GM12878 (cell line): ENCODE results near the gene MYO3B. TPM values are rescaled to one million over a fixed set of nuclear protein-coding genes. Genes with fewer than 3 reads are reported as not detected.

Experiments
- ATAC-seq: fragments of 200-7000 bp; cut with Tn5 transposase; 3 replicates; pipeline ENCODE4 v1.9.1; 2020; ENCODE audit warnings: mild to moderate bottlenecking, moderate library complexity
- BruUV-seq: library from RNA; stranded (reverse); fragments of 400-500 nt; replicated peaks from 2 replicates; lab custom pipeline; 2021; lab: Mats Ljungman, UMichigan
- CTCF ChIA-PET: fragments of 300-600 bp; sonication (Branson Sonifier 250); formaldehyde crosslinking; extraction: SDS; loops from one replicate; lab custom pipeline; 2021; ENCODE audit warnings: inconsistent platforms; lab: Yijun Ruan, JAX
- POLR2A ChIA-PET: fragments of 350-600 bp; formaldehyde crosslinking; extraction: SDS; loops from one replicate; lab custom pipeline; 2021; ENCODE audit warnings: inconsistent platforms; lab: Charles Lee
- RAD21 ChIA-PET: fragments of 300-600 bp; sonication (Branson Sonifier 250); formaldehyde crosslinking; loops from one replicate; lab custom pipeline; 2023; ENCODE audit warnings: antibody characterized with exemption; ENCODE audit not compliant: unreplicated experiment; lab: Charles Lee
- SMC1A ChIA-PET: fragments of 300-600 bp; sonication (Branson Sonifier 250); formaldehyde crosslinking; loops from one replicate; lab custom pipeline; 2023; ENCODE audit not compliant: unreplicated experiment, uncharacterized antibody; lab: Charles Lee
- DNase-seq: peaks from one replicate; pipeline ENCODE4 v3.0.0-alpha.2; 2011; ENCODE audit warnings: low read depth, low spot score
- FAIRE-seq: peaks from 3 replicates; lab custom pipeline; 2011; peaks lifted over from hg19 to GRCh38; lab: Jason Lieb, UNC
- H2AFZ ChIP-seq: 2 replicates; pipeline ENCODE4 v1.6.0; 2011; ENCODE audit warnings: low read depth, low read length, control low read depth; ENCODE audit not compliant: control insufficient read depth
- H3K27ac ChIP-seq: 2 replicates; pipeline ENCODE4 v1.5.1; 2011; ENCODE audit warnings: control low read depth; ENCODE audit not compliant: control insufficient read depth, insufficient read depth
- H3K27me3 ChIP-seq, 2 experiments: replicated peaks in 1 of 2; 2 replicates each; pipeline versions ENCODE4 v1.6.0 to v1.6.1; 2011; ENCODE audit warnings: low read length in 1 of 2; ENCODE audit not compliant: control insufficient read depth in 2 of 2, insufficient read depth in 2 of 2
- H3K36me3 ChIP-seq, 2 experiments: 2 replicates each; pipeline ENCODE4 v1.5.1; 2011; ENCODE audit warnings: low read length in 1 of 2; ENCODE audit not compliant: control insufficient read depth in 2 of 2, insufficient read depth in 2 of 2
- H3K4me1 ChIP-seq: 2 replicates; pipeline ENCODE4 v1.6.1; 2011; ENCODE audit warnings: mild to moderate bottlenecking, low read length, moderate library complexity, mixed read lengths; ENCODE audit not compliant: control insufficient read depth, insufficient read depth
- H3K4me2 ChIP-seq: 2 replicates; pipeline ENCODE4 v1.6.0; 2011; ENCODE audit warnings: control low read depth; ENCODE audit not compliant: control insufficient read depth, insufficient read depth
- H3K4me3 ChIP-seq: fragments of 200-600 bp; sonication (generic); 2 replicates; pipeline ENCODE4 v1.5.1; 2016
- H3K79me2 ChIP-seq: 2 replicates; pipeline ENCODE4 v1.6.0; 2011; ENCODE audit warnings: low read length; ENCODE audit not compliant: control insufficient read depth, insufficient read depth
- H3K9ac ChIP-seq: 2 replicates; pipeline ENCODE4 v1.8.0; 2011; ENCODE audit warnings: low read length, control low read depth, mixed read lengths; ENCODE audit not compliant: control insufficient read depth, insufficient read depth
- H3K9me3 ChIP-seq: replicated peaks from 3 replicates; pipeline ENCODE4 v1.5.1; 2011; ENCODE audit warnings: mild to moderate bottlenecking, low read length; ENCODE audit not compliant: control insufficient read depth, insufficient read depth
- H4K20me1 ChIP-seq: 2 replicates; pipeline ENCODE4 v1.6.0; 2011; ENCODE audit not compliant: control insufficient read depth, insufficient read depth
- ASH2L ChIP-seq: fragments of 300-600, 200-600 bp; sonication (generic); IDR thresholded peaks from 2 replicates; pipeline ENCODE4 v1.6.1; 2017; ENCODE audit warnings: low read depth, mild to moderate bottlenecking, borderline replicate concordance
- ATF3 ChIP-seq: IDR thresholded peaks from 2 replicates; pipeline ENCODE4 v1.6.1; 2011; ENCODE audit warnings: low read depth, mild to moderate bottlenecking, low read length, moderate library complexity, borderline replicate concordance; ENCODE audit errors: extremely low read depth
- BMI1 ChIP-seq: fragments of 450-650 bp; IDR thresholded peaks from 2 replicates; pipeline ENCODE4 v1.6.1; 2016; ENCODE audit warnings: mild to moderate bottlenecking, moderate library complexity, borderline replicate concordance
- CBFB ChIP-seq: IDR thresholded peaks from 2 replicates; pipeline ENCODE4 v1.6.1; 2016; ENCODE audit warnings: antibody characterized with exemption, low read depth
- CHD4 ChIP-seq: fragments of 200-600 bp; sonication (generic); IDR thresholded peaks from 2 replicates; pipeline ENCODE4 v1.6.1; 2016; ENCODE audit warnings: mild to moderate bottlenecking
- FOXK2 ChIP-seq: fragments of 450-650 bp; IDR thresholded peaks from 2 replicates; pipeline ENCODE4 v1.6.1; 2017; ENCODE audit warnings: mild to moderate bottlenecking, moderate library complexity
- MEF2B ChIP-seq: fragments of 450-650 bp; IDR thresholded peaks from 2 replicates; pipeline ENCODE4 v1.6.1; 2018; ENCODE audit warnings: mild to moderate bottlenecking, moderate library complexity; ENCODE audit not compliant: partially characterized antibody, poor library complexity, severe bottlenecking
- MLLT1 ChIP-seq: fragments of 450-650 bp; IDR thresholded peaks from 2 replicates; pipeline ENCODE4 v1.6.1; 2016; ENCODE audit warnings: mild to moderate bottlenecking
- MTA3 ChIP-seq: IDR thresholded peaks from 2 replicates; pipeline ENCODE4 v1.6.1; 2012; ENCODE audit warnings: low read length, inconsistent platforms, borderline replicate concordance
- NFYA ChIP-seq: IDR thresholded peaks from 2 replicates; pipeline ENCODE4 v1.6.1; 2011; ENCODE audit warnings: low read depth, mild to moderate bottlenecking, low read length, improper control_type of control experiment, borderline replicate concordance
- NR2C1 ChIP-seq: fragments of 450-650 bp; IDR thresholded peaks from 2 replicates; pipeline ENCODE4 v1.6.1; 2017; ENCODE audit warnings: antibody characterized with exemption, mild to moderate bottlenecking, moderate library complexity
- PAX8 ChIP-seq: fragments of 450-650 bp; IDR thresholded peaks from 2 replicates; pipeline ENCODE4 v1.6.1; 2017; ENCODE audit warnings: mild to moderate bottlenecking, moderate library complexity
- PML ChIP-seq: IDR thresholded peaks from 2 replicates; pipeline ENCODE4 v1.6.1; 2012; ENCODE audit warnings: low read length, inconsistent platforms
- PRDM15 ChIP-seq: fragments of 450-650 bp; formaldehyde crosslinking; IDR thresholded peaks from 2 replicates; pipeline ENCODE4 v1.4.0; 2020; ENCODE audit warnings: mild to moderate bottlenecking, moderate library complexity
- SUZ12 ChIP-seq: fragments of 200-600 bp; sonication (generic); IDR thresholded peaks from one replicate; pipeline ENCODE4 v1.6.1; 2018; ENCODE audit warnings: antibody characterized with exemption, mild to moderate bottlenecking; ENCODE audit not compliant: unreplicated experiment
- ZBED1 ChIP-seq: IDR thresholded peaks from 2 replicates; pipeline ENCODE4 v1.6.1; 2016; ENCODE audit warnings: borderline replicate concordance
- ZNF24 ChIP-seq: fragments of 450-650 bp; IDR thresholded peaks from 2 replicates; pipeline ENCODE4 v1.6.1; 2017; ENCODE audit warnings: antibody characterized with exemption, mild to moderate bottlenecking
- WGBS: methylation state at CpG from one replicate; pipeline ENCODE4 v1.1.6; 2016; ENCODE audit warnings: low lambda C conversion rate; ENCODE audit not compliant: insufficient replicate concordance, insufficient coverage; ENCODE audit errors: missing lambda C conversion rate; 5-methylcytosine and 5-hydroxymethylcytosine counted together
- in situ Hi-C: fragments of 300-500 bp; cut with MboI; formaldehyde crosslinking; loops from 9 replicates; pipeline ENCODE4 v1.14.3; 2018; ENCODE audit warnings: mixed read lengths
- intact Hi-C: fragments of 100-400 bp; cut with micrococcal nuclease; formaldehyde crosslinking; loops from one replicate; pipeline ENCODE4 v1.14.2; 2022; ENCODE audit not compliant: unreplicated experiment
- polyA plus RNA-seq, 11 experiments: library from polyadenylated mRNA; depleted of rRNA in 4 of 11; unstranded in 6 of 11; stranded (reverse) in 5 of 11; fragments of >200 nt; fragmentation: Nextera tagmentation in 4 of 11; fragmentation: Illumina TruSeq in 1 of 11; extraction: Ambion mirVana in 4 of 11; extraction: Trizol in 1 of 11; gene quantifications; 1 replicate in 1 of 11; 2 replicates in 10 of 11; pipeline versions ENCODE4 v1.2.1 to v1.2.3, GENCODE V29; 2011 to 2016; ENCODE audit warnings: inconsistent platforms in 2 of 11, missing spikeins in 2 of 11, low read depth in 1 of 11
- total RNA-seq, 4 experiments: library from RNA; depleted of rRNA in 3 of 4; stranded (reverse); fragments of >200 nt in 3 of 4; fragmentation: Illumina TruSeq in 1 of 4; extraction: Trizol in 1 of 4; gene quantifications; 2 replicates each; pipeline versions ENCODE4 v1.2.1 to v1.2.3, GENCODE V29; 2013 to 2021
- TF ChIP-seq, protein P1 (sequence below): fragments of 150-350 bp; IDR thresholded peaks from 2 replicates; pipeline ENCODE4 v1.6.1; 2014; ENCODE audit warnings: mild to moderate bottlenecking, low read depth, low read length

Gene MYO3B
- total and polyA plus RNA-seq, 10 of the 15 experiments (the other 5 are each of a cell fraction or from before 2014, with no cell fraction given), result 1.1 to 7.1 (median 2.1) TPM

DNA sequence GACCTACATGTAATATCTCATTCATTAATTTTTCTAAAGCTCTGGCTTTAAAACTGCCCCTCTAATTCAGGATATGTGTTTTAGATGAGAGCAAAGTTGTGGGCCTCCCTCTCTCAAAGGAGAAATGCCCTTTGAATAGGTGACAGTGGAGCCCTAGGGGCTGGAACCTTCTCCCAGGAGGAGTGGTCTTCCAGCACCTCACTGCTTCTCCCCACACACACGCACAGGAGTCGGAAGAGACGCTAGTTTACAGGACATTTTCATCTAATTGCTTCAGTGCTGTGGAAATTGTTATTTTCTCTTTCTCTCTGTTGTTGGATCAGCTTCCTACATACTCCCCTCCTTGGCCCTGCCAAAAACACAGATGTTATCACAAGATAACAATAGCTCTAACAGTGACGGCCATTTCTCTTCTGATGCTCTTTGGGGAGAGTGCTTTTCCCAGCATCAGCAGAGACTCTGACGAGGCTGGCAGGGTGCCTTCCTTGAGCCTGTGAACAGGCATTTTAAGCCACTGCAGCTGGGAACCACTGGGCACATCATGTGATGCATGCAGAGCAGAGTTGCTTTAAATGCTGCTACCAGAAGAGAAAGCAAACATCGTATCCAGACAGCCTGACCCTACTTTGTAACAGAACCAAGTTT is 327.8 kb downstream of the MYO3B start:
- CTCF ChIA-PET, result interaction anchor here (1.0 to 2.2 kb wide), 4 partner anchors 12 to 310 kb away, joined by 3 to 8 read pairs (median 4); no protein-coding TSS in a partner anchor
- POLR2A ChIA-PET, result interaction anchor here (1.0 kb wide), 1 partner anchor 13 kb away, joined by 3 read pairs; no protein-coding TSS in a partner anchor
- no peak for FAIRE-seq
- RAD21 ChIA-PET, result interaction anchor here (1.4 to 4.4 kb wide), 3 partner anchors 15 to 174 kb away, joined by 4 to 26 read pairs (median 8); no protein-coding TSS in a partner anchor
- H2AFZ ChIP-seq, result no peak overlapping the region
- SMC1A ChIA-PET, result interaction anchor here (1.1 to 11.5 kb wide), 12 partner anchors 11 to 264 kb away, joined by 3 to 203 read pairs (median 4); partner anchors contain the start of gene ERICH2
- no peak overlapping the region for H3K27ac ChIP-seq
- H3K9me3 ChIP-seq, result no peaks in the 10 kb centered on the region
- no peaks in the 10 kb centered on the region for H3K27me3 ChIP-seq
- H3K36me3 ChIP-seq, result no peaks in the 10 kb centered on the region; a peak in 1 of 4 replicates
- peaks cover 15% of the 10 kb centered on the region for H3K4me1 ChIP-seq
- no peaks in the 10 kb centered on the region for H3K79me2 ChIP-seq
- DNase-seq, result no peak
- BruUV-seq, result no TSS peak
- no peak for ATAC-seq
- in situ Hi-C loops, result no loop called here
- no peaks in the 10 kb centered on the region for H4K20me1 ChIP-seq
- H3K4me2 ChIP-seq, result no peak overlapping the region
- no peak overlapping the region for H3K4me3 ChIP-seq
- intact Hi-C loops, result loop anchor here (5.0 kb wide), 1 partner anchor 98 kb away; no protein-coding TSS in a partner anchor
- 72% methylated on average over 6 of the region's 6 CpGs for WGBS
- H3K9ac ChIP-seq, result no peak overlapping the region
- no peak for TF ChIP-seq ASH2L
- TF ChIP-seq SUZ12, result no peak
- no peak for TF ChIP-seq CHD4
- no peak for TF ChIP-seq PAX8
- TF ChIP-seq CBFB, result no peak
- no peak for TF ChIP-seq ATF3
- no peak for TF ChIP-seq FOXK2
- TF ChIP-seq MEF2B, result no peak
- no peak for TF ChIP-seq ZNF24
- TF ChIP-seq BMI1, result no peak
- TF ChIP-seq MLLT1, result no peak
- no peak for TF ChIP-seq NR2C1
- TF ChIP-seq PML, result no peak
- no peak for TF ChIP-seq NFYA
- TF ChIP-seq ZBED1, result no peak
- TF ChIP-seq, protein P1, sequence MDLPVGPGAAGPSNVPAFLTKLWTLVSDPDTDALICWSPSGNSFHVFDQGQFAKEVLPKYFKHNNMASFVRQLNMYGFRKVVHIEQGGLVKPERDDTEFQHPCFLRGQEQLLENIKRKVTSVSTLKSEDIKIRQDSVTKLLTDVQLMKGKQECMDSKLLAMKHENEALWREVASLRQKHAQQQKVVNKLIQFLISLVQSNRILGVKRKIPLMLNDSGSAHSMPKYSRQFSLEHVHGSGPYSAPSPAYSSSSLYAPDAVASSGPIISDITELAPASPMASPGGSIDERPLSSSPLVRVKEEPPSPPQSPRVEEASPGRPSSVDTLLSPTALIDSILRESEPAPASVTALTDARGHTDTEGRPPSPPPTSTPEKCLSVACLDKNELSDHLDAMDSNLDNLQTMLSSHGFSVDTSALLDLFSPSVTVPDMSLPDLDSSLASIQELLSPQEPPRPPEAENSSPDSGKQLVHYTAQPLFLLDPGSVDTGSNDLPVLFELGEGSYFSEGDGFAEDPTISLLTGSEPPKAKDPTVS, result no peak
- TF ChIP-seq MTA3, result no peak
- TF ChIP-seq PRDM15 (CRISPR knock-in tag), result no peak
